ENCODE results near the gene PRKN.

PRKN gene

DNA sequence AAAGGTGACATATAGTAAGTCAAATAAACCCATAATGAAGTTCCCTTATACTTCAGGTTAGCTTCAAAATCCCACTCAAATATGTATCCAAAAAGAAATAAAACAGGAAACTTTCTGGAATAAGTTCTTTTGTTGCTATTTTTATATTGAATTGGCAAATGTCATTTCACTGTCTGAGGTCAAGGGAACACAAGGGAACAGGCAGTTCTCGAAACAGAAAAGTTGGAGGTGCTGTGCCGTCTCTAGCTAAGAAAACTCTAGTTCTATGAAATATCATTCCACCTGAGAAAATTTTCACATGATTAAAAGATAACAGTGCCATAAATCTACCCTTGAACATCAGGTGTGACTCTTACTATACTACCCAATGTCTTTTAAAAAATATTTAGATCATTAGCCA, 358.5 kb downstream of the PRKN start:
- no peak for DNase-seq

DNA sequence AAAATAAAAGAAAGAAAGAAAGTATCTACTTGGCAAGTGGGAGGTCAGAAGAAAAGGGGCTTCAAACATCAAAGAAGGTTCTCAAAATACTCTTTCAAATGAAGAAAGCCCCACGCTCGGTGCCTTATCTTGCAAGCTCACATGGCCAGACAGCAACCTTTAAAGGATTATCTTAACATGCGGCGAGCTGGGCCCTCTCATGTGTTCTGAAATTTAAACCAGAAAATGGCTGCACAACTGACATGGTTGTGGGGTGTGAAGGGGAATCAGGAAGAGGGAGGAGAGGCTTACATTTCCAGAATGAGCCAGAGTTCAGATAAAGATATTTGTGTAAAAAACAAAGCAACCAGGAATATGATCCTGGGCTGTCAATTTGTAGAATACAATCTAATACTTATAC, 363.1 kb downstream of the PRKN start:
- DNase-seq: no peak

DNA sequence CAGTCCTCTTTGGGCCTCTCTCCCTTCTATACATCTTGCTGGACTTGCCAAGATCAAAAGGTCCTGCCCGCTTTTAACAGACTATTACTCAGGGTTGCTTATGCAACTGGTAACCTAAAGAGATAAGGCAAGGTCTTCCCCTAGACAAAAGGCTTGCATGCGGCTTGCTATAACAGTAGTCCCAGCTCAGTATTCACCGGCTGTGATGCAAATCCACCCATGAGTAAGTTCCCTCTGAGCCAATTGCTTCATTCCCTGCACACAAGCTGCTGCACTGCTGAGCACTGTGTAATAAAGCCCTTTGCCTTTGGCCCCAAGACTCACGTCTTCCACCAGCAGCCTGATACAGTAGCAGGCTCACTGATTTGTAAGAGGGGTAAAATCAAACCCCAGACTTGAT, 363.8 kb downstream of the PRKN start:
- no peak for DNase-seq

GRCh38 chr6:162360901-162361567, 366.5 kb downstream of the PRKN start:
- no peak for DNase-seq

DNA sequence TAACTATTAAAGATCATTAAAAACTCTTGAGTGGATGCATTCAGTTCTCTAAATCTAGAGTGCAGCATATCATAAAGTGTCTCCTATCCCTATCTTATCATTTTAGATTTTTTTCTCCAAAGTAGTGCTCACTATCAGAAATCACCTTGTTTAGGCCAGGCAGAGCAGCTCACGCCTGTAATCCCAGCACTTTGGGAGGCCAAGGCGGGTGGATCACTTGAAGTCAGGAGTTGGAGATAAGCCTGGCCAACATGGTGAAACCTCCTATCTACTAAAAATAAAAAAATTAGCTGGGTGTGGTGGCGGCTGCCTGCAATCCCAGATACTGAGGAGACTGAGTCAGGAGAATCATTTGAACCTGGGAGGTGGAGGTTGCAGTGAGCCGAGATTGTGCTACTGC, 368.9 kb downstream of the PRKN start:
- no peak for DNase-seq

- DNase-seq: no peak
Observed at GRCh38 chr6:162345051-162345511, 382.5 kb downstream of the PRKN start.

GRCh38 chr6:162344646-162345010, 382.9 kb downstream of the PRKN start:
- DNase-seq: no peak

- DNase-seq: no peak
Observed at GRCh38 chr6:162343936-162344645, 383.5 kb downstream of the PRKN start.

- DNase-seq: no peak
Observed at GRCh38 chr6:162343198-162343935, 384.2 kb downstream of the PRKN start.

DNA sequence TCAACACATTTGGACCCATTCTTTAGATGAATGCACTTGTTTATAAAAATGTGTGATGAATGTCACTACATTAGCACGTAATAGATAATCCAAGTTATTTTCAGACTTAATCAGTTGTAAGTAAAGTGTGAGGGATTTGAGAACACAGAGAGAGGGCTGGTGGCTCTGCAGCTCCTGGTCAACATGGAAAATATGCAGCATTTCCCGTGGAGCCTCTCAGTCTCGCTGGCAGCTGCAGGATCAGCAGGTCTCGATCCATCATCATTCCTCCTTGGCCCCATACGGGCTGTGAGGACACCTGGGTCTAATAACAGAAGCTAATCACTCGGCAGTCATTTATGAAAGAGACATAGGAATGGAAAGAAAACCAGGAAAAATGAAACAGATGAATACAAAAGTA, 390.2 kb downstream of the PRKN start:
- no peak for DNase-seq

DNA sequence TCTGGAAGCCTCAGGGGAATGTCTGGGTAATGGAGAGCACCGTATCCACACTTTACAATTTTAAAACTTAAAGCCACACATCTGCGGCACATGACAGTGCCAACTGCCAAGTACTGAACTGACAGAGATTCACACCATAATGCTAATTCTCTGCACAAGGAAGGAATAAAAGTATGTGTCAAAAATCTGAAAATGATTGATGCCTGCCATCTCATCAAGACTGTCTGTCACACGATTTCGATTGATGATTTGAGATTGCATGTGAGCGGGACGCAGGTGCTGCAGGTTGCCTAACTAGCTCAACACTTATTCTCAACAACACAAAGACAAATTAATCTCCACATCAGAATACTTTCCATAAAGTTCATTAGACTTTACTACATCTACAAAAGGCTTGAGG, 391.2 kb downstream of the PRKN start:
- no peak for DNase-seq

- DNase-seq: no peak
Observed at GRCh38 chr6:162332365-162332764, 395.2 kb downstream of the PRKN start.

- DNase-seq: no peak
Observed at GRCh38 chr6:162331911-162332310, 395.7 kb downstream of the PRKN start.

DNA sequence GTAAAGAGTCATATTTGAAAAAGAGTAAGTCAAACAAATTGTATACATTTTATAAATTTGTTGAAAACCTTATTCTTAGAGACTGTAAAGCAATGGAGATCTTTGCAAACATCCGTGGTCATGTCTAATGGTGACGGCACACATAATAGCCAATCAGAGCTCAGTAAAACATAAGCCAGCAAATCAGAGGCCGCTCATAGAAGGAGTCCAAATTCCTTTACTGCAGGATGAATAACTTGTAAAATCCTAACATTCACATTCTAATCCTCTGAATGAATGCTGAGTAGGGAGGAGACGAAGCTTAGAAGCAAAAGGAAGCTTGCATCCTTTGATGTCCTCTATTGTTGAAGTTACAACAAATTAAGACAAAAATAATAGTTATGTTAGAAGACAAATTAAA, 401.7 kb downstream of the PRKN start:
- no peak for DNase-seq

- no peak for DNase-seq
Observed at GRCh38 chr6:162325051-162325450, 402.5 kb downstream of the PRKN start.

GRCh38 chr6:162315291-162315690, 412.3 kb downstream of the PRKN start:
- DNase-seq: no peak

GRCh38 chr6:162313922-162314660, 413.5 kb downstream of the PRKN start:
- no peak for DNase-seq

- DNase-seq: no peak
Observed at GRCh38 chr6:162307865-162308264, 419.7 kb downstream of the PRKN start.

DNA sequence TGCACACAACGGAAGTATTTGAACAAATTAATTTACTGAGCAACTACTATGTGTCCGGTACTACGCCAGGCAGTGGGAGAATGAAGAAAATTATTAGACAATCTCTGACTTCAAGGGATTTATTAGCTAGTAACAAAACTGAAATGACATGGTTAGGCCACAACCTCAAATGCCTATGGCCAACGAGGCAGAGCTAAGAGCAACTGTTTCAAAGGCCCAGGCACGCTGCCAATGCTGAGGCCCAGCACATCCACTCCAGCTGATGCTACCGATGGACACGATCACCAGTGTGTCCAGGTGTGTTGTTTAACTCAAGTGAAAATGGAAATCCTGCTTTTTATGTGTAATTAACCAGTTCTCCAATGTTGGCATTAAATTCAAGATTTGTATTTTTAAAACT, 420.9 kb downstream of the PRKN start:
- no peak for DNase-seq

- DNase-seq: no peak
Observed at GRCh38 chr6:162301128-162301527, 426.4 kb downstream of the PRKN start.

DNA sequence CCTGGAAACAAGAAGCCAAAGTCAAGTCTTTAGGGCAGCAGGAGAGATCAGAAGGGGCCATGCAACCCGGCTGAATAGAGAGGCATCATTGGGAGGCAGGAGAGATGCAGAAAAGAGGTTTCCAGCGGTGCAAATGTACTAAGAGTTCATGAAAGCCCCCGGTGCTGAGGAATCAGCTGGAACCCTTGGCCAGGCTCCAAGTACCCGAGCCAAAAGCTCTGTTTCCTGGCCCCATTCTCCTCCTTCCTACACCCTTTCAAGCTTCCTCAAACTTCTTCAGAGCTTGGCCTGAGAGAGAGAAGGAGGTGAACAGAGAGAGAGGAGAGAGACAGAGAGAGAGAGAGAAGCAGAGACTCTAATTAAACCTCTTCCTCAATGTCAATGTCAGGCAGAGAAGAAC, 433.5 kb downstream of the PRKN start:
- no peak for DNase-seq

- DNase-seq: no peak
Observed at GRCh38 chr6:162292915-162293314, 434.7 kb downstream of the PRKN start.

DNA sequence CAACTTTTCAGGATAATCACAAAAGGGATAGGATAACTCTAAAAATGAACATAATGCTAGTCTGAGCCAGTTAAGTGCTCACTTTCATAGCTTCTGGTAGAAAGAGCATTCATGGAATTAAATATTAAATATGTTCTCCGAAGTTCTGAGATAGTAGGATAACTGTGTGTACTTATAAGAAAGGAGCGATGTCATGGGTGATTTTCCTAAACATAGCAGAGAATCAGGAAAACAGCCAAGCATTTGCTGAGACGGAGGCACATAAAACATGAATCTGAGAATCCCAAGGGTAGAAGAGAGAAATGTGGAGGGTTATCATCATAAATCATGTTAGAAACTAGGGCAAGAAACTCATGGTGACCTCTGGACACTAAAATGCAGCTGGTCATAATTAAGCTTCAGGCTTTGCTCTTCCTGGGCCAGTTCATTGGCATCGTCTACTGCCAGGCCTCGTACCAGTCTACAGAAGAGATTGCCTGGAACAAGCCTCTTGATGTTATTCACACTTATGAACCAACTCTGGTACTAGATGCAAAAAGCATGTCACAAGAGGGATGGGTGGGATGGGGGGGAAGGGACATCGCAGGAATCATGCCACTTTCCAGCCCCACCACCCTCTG, 436.6 kb downstream of the PRKN start:
- no peak for DNase-seq
